Loucy (cell line): ENCODE measurements around the gene USP1.

Source experiments
- EZH2phosphoT487 ChIP-seq: fragments of 200-600 bp; IDR thresholded peaks from 2 replicates; pipeline ENCODE4 v1.6.1; 2018; ENCODE audit warnings: antibody characterized with exemption, mild to moderate bottlenecking, moderate library complexity, borderline replicate concordance
- TF ChIP-seq, protein P1 (sequence below): fragments of 200-600 bp; sonication (generic); conservative IDR thresholded peaks from 2 replicates; pipeline ENCODE4 v1.5.1; 2014; ENCODE audit warnings: mild to moderate bottlenecking, antibody characterized with exemption, low read length

GRCh38 chr1:62428351-62428750 lies 8.5 kb upstream of the USP1 start:
- TF ChIP-seq, protein P1, sequence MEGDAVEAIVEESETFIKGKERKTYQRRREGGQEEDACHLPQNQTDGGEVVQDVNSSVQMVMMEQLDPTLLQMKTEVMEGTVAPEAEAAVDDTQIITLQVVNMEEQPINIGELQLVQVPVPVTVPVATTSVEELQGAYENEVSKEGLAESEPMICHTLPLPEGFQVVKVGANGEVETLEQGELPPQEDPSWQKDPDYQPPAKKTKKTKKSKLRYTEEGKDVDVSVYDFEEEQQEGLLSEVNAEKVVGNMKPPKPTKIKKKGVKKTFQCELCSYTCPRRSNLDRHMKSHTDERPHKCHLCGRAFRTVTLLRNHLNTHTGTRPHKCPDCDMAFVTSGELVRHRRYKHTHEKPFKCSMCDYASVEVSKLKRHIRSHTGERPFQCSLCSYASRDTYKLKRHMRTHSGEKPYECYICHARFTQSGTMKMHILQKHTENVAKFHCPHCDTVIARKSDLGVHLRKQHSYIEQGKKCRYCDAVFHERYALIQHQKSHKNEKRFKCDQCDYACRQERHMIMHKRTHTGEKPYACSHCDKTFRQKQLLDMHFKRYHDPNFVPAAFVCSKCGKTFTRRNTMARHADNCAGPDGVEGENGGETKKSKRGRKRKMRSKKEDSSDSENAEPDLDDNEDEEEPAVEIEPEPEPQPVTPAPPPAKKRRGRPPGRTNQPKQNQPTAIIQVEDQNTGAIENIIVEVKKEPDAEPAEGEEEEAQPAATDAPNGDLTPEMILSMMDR: no peak
- no peak for TF ChIP-seq EZH2phosphoT487
